IPS-NIHi7 (cell line): ENCODE results near the gene MRPL38.

Experiments
- DNase-seq: peaks from one replicate; pipeline ENCODE4 v3.0.0; 2012; ENCODE audit warnings: mixed read lengths; ENCODE audit errors: extremely low spot score

Gene MRPL38

GRCh38 chr17:75919611-75920010, 14.9 kb upstream of the MRPL38 start:
- DNase-seq: no peak

- DNase-seq: no peak
Observed at GRCh38 chr17:75917917-75918445, 13.3 kb upstream of the MRPL38 start.

GRCh38 chr17:75917141-75917916, 12.6 kb upstream of the MRPL38 start:
- no peak for DNase-seq

- DNase-seq: no peak
Observed at GRCh38 chr17:75915268-75915667, 10.6 kb upstream of the MRPL38 start.

GRCh38 chr17:75914643-75915267, 10.1 kb upstream of the MRPL38 start:
- DNase-seq: peak; percentile 50

- no peak for DNase-seq
Observed at GRCh38 chr17:75913537-75914210, 9.0 kb upstream of the MRPL38 start.

GRCh38 chr17:75910699-75911098, 6.0 kb upstream of the MRPL38 start:
- peak; percentile 67 for DNase-seq

GRCh38 chr17:75909812-75910274, 5.2 kb upstream of the MRPL38 start:
- no peak for DNase-seq

GRCh38 chr17:75909051-75909811, 4.5 kb upstream of the MRPL38 start:
- DNase-seq: no peak

- DNase-seq: no peak
Observed at GRCh38 chr17:75908201-75908600, 3.5 kb upstream of the MRPL38 start.

GRCh38 chr17:75906143-75906884, 1.6 kb upstream of the MRPL38 start:
- no peak for DNase-seq

- no peak for DNase-seq
Observed at GRCh38 chr17:75902406-75902805, 2.3 kb downstream of the MRPL38 start.

- no peak for DNase-seq
Observed at GRCh38 chr17:75901727-75902126, 3.0 kb downstream of the MRPL38 start.

- DNase-seq: no peak
Observed at GRCh38 chr17:75900691-75901533, 3.8 kb downstream of the MRPL38 start.

GRCh38 chr17:75899767-75900468, 4.8 kb downstream of the MRPL38 start:
- DNase-seq: no peak

GRCh38 chr17:75899353-75899752, 5.3 kb downstream of the MRPL38 start:
- DNase-seq: no peak

GRCh38 chr17:75898791-75899190, 5.9 kb downstream of the MRPL38 start:
- no peak for DNase-seq

GRCh38 chr17:75898065-75898464, 6.6 kb downstream of the MRPL38 start:
- no peak for DNase-seq
